ENCODE results near the gene HPCA. TPM values are rescaled to one million over a fixed set of nuclear protein-coding genes. Genes with fewer than 3 reads are reported as not detected.

Gene HPCA
- total and polyA plus RNA-seq, 2 of the 8 experiments (the other 6 are each of a cell fraction or from before 2014, with no cell fraction given) = 0.70 to 1.4 TPM

DNA sequence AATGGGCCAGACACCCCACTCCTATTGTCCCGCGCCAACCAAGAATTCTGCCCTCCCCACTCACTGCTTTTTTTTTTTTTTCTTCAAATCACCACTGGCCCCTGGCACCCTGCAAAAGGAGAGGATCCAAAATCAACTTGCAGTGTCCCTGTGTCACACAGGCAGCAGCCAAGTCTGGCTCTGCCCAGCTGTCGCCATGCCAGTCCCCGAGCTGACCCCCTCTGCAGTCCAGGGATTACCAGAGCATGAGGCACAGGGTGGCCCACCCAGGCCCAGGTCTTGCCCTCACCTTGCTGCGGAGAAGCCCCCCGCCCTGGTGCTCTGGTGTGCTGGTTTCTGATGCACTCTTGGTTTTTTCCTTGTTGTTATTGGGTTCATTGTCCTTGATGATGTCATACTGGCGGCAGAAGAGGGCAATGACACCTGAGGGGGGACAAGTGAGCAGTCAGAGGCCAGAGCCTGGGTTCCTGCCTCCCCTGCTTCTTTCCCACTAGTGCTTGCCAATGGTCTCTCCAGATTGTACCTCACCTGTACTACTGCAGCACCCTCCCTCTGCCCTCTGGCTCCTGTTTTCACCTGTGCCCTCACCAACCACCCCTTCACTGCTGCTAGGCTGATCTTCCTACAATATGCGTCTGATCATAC, 21.8 kb upstream of the HPCA start:
- no peak overlapping the region for H3K18ac ChIP-seq (ENCODE audit: extremely low read depth, low read length)
- H3K9ac ChIP-seq (replicated peaks in 1 of 4; ENCODE audit: extremely low read depth in 1 of 4, low read depth in 3 of 4, low read length in 3 of 4) = no peak overlapping the region
- H2BK20ac ChIP-seq (ENCODE audit: low read length) = no peak overlapping the region
- no peak overlapping the region for H3K56ac ChIP-seq (replicated peaks; ENCODE audit: insufficient read length, low read depth, low read length)
- no peak overlapping the region for H3K14ac ChIP-seq (ENCODE audit: insufficient read length)
- no peak overlapping the region for H2BK120ac ChIP-seq (replicated peaks; ENCODE audit: low read depth, low read length)
- H3K27me3 ChIP-seq (replicated peaks in 1 of 4; ENCODE audit: control insufficient read depth in 3 of 4, extremely low read depth in 1 of 4, insufficient read depth in 3 of 4, low read length in 3 of 4) = peaks cover 0 to 11% (median 5%) of the 10 kb centered on the region in 4 experiments; a peak in 6 of 7 replicates
- no peaks in the 10 kb centered on the region for H3K79me1 ChIP-seq (ENCODE audit: low read depth, low read length)
- H2BK5ac ChIP-seq (ENCODE audit: low read depth, low read length) = no peak overlapping the region
- H3K4me1 ChIP-seq (replicated peaks in 1 of 4; ENCODE audit: control insufficient read depth in 3 of 4, insufficient read depth in 4 of 4, low read length in 3 of 4) = peaks cover 0 to 1% (median under 1%) of the 10 kb centered on the region in 4 experiments; a peak in 3 of 7 replicates
- no peak for FAIRE-seq
- peaks cover 0 to 2% of the 10 kb centered on the region in 2 experiments for H4K20me1 ChIP-seq (replicated peaks in 1 of 2; ENCODE audit: control insufficient read depth in 1 of 2, insufficient read depth in 2 of 2, low read length in 2 of 2)
- H2AK5ac ChIP-seq (ENCODE audit: low read depth, low read length) = no peak overlapping the region
- no peaks in the 10 kb centered on the region for H3K79me2 ChIP-seq (ENCODE audit: control insufficient read depth in 1 of 2, insufficient read depth in 2 of 2, low read length in 2 of 2)
- DNase-seq (ENCODE audit: low read depth in 1 of 2, low spot score in 2 of 2) = no peak
- H3K36me3 ChIP-seq (ENCODE audit: control insufficient read depth in 2 of 4, insufficient read depth in 4 of 4, low read length in 3 of 4) = peaks cover 0 to 7% (median 0%) of the 10 kb centered on the region in 4 experiments; a peak in 4 of 8 replicates
- no peak overlapping the region for H4K8ac ChIP-seq (ENCODE audit: extremely low read depth, insufficient read depth, low read length)
- no peak overlapping the region for H3K4me3 ChIP-seq (ENCODE audit: extremely low read depth in 1 of 4, insufficient read depth in 2 of 4, low read depth in 3 of 4, low read length in 4 of 4)
- H3K23ac ChIP-seq (ENCODE audit: insufficient read length) = no peak overlapping the region
- no peak overlapping the region for H2AFZ ChIP-seq (ENCODE audit: low read length)
- H3K23me2 ChIP-seq (ENCODE audit: low read depth, low read length) = no peaks in the 10 kb centered on the region
- no peak overlapping the region for H2BK12ac ChIP-seq (ENCODE audit: low read depth, low read length)
- CTCF ChIA-PET (ENCODE audit: partially characterized antibody) = interaction anchor here (1.7 to 2.8 kb wide), 3 partner anchors 12 to 28 kb away, joined by 5 to 11 read pairs (median 8); no protein-coding TSS in a partner anchor
- H4K5ac ChIP-seq (ENCODE audit: insufficient read length, low read depth, low read length) = no peak overlapping the region
- no peak overlapping the region for H3K4me2 ChIP-seq (ENCODE audit: insufficient read depth in 1 of 2, low read depth in 2 of 2, low read length in 2 of 2)
- WGBS, 2 experiments (ENCODE audit: extremely low coverage in 1 of 2, insufficient coverage in 1 of 2, insufficient read length in 1 of 2, insufficient replicate concordance in 2 of 2, low coverage in 1 of 2, low lambda C conversion rate in 2 of 2, missing lambda C conversion rate in 1 of 2) = 83% methylated on average over 8 of the region's 8 CpGs; no CpG with 5 or more reads in 1 of the 2 experiments
- H3K9me3 ChIP-seq (ENCODE audit: insufficient read depth in 2 of 2, low read depth in 1 of 2, low read length in 1 of 2) = no peaks in the 10 kb centered on the region
- H3K4ac ChIP-seq (replicated peaks; ENCODE audit: insufficient read length, low read depth, low read length) = no peak overlapping the region
- no peak overlapping the region for H4K91ac ChIP-seq (replicated peaks; ENCODE audit: insufficient read length, low read length)
- no peak overlapping the region for H2BK15ac ChIP-seq (ENCODE audit: low read length)
- H3K27ac ChIP-seq (ENCODE audit: low read depth, low read length) = no peak overlapping the region
- POLR2A ChIA-PET (ENCODE audit: partially characterized antibody) = interaction anchor here (1.0 kb wide), 1 partner anchor 47 kb away, joined by 5 read pairs; the partner anchor contains the start of genes S100PBP and YARS1
- TF ChIP-seq TAF7 (optimal IDR thresholded peaks at IDR 0.05; ENCODE audit: borderline replicate concordance, low read depth, low read length) (no peak), SIRT6 (IDR thresholded peaks at IDR 0.05; ENCODE audit: low read length) (no peak), JUN (IDR thresholded peaks at IDR 0.05; ENCODE audit: low read depth, low read length) (no peak), HDAC6 (IDR thresholded peaks at IDR 0.05; ENCODE audit: low read depth, low read length) (no peak), GTF2F1 (IDR thresholded peaks at IDR 0.05; ENCODE audit: borderline replicate concordance, low read depth, low read length) (no peak), SP2 (IDR thresholded peaks at IDR 0.05; ENCODE audit: low read length) (no peak), KDM1A (IDR thresholded peaks at IDR 0.05; ENCODE audit: borderline replicate concordance, low read length) (no peak), BACH1 (IDR thresholded peaks at IDR 0.05; ENCODE audit: low read length) (no peak), TCF12 (IDR thresholded peaks at IDR 0.05; ENCODE audit: low read depth, low read length) (no peak), NANOG (IDR thresholded peaks at IDR 0.05; ENCODE audit: insufficient read depth, low read depth, low read length, poor library complexity, severe bottlenecking) (no peak), CEBPB (IDR thresholded peaks at IDR 0.05; ENCODE audit: low read depth, low read length) (no peak), EZH2 (IDR thresholded peaks at IDR 0.05; ENCODE audit: low read depth, low read length, severe bottlenecking) (no peak)
- TF ChIP-seq, protein P1, sequence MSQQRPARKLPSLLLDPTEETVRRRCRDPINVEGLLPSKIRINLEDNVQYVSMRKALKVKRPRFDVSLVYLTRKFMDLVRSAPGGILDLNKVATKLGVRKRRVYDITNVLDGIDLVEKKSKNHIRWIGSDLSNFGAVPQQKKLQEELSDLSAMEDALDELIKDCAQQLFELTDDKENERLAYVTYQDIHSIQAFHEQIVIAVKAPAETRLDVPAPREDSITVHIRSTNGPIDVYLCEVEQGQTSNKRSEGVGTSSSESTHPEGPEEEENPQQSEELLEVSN (IDR thresholded peaks at IDR 0.05) = no peak
